Activated CD4-positive, alpha-beta T cell treated with anti-CD3 and anti-CD28 coated beads, Interleukin-2, amount 50 U/mL, for 48 hours (primary cell): Measurements from ENCODE around the gene SLCO4A1.

Experiments
- DNase-seq, 2 experiments: peaks; one replicate each; pipeline ENCODE4 v3.0.0-alpha.2; 2020

SLCO4A1 gene

DNA sequence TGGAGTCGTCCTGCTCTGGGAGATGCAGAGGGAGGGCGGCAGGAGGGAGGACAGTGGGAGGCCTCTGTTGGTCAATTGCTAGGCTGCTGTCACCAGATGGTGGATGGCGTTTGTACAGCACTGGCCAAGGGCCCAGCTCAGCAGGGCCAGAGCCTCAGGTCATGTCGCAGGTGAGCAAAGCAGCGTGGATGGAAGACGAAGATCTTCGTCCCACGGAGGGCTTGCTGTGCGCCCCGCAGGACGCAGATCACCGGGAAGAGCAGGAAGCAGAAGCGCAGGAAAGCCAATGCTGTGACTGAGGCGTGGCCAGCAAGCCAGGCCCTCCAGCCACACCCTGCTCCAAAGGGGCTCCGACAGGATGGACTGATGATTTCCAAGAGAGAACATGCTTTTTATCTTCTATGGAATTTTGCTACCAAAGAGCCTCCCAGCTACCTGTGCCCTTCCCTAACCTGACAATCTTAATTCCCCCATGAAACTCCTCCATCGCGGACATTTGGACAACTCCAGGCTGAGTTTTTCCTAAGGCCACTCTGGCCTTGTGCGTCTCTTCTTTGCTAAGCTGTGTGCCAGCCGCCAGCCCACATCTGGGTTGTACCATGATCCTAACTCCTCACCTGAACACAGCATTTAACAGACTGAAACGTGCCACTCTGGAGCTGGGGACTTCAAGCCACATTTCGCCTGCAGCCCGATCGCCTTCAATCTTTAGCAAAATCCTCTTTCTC lies 3.5 kb upstream of the SLCO4A1 start:
- DNase-seq = no peak

DNA sequence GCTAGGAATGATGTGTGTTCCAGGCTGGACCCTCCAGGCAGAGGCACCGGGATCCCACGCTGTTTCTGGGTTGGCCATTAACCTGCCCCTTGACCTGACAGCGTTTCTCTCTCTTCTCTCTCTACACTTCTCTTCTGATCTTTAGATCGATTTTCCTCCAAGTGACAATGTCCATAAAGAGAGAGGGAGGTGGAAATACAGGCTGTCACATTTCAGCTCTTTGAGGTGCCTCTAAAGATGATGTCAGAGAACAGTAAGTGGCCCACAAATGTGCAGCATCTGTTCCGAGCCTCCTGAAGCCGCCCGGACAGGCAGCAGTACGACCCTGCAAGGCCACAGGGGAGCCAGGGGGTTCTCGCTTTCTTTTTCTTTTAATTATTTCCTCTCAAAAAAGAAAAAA lies 2.5 kb upstream of the SLCO4A1 start:
- no peak for DNase-seq

DNA sequence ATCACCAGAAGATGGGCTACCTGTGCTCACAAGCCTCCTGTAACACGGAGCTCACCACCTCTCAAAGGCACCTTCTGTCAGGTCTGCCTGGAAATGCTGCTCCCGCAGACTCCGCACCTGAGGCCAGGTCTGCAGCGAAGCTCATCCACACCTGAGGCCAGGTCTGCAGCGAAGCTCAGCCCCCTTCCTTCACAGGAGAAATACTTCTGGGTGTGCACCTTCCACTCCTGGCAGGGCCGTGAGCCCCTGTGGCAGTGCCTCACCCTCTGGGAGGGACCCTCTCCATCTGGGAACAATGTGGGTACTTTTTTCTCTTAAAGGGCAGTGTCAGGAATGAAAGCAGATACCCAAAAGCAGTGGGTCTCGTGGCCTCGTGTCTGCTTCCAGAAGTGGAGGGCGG lies 1.4 kb upstream of the SLCO4A1 start:
- no peak for DNase-seq

DNA sequence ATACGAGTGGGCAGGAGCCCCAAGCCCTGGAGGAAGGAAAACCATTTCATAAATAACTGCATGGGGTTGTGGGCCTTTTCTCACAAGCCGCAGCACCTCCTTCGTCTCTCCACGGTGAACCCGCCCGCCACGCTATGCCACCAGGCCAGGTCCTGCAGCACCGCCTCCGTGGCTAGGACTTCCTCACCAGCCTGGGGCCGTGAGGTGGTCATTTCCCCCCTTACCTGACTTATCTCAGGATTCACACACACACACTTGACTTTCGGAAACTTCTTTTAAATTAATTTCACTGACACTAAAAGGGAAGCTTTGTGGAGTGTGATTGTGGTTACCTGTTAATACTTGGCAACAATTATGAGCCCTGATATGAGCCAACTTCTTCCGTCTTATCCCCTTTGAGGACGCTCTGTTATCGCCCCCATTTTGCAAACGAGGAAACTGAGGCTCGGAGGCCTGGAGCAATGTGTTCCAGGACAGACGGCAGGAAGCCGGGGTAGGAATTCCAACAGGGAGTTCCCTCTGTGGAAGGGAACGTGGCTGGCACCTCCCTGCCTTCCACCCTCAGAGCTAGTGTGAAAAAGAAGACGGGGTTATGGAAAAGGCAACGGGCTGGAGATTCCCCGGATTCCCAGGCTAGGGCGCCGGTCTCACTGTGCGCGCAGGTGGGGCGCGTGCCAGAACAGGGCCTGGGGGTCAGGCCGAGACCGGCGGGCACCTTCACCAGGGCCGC lies 817 bp upstream of the SLCO4A1 start:
- DNase-seq = no peak

DNA sequence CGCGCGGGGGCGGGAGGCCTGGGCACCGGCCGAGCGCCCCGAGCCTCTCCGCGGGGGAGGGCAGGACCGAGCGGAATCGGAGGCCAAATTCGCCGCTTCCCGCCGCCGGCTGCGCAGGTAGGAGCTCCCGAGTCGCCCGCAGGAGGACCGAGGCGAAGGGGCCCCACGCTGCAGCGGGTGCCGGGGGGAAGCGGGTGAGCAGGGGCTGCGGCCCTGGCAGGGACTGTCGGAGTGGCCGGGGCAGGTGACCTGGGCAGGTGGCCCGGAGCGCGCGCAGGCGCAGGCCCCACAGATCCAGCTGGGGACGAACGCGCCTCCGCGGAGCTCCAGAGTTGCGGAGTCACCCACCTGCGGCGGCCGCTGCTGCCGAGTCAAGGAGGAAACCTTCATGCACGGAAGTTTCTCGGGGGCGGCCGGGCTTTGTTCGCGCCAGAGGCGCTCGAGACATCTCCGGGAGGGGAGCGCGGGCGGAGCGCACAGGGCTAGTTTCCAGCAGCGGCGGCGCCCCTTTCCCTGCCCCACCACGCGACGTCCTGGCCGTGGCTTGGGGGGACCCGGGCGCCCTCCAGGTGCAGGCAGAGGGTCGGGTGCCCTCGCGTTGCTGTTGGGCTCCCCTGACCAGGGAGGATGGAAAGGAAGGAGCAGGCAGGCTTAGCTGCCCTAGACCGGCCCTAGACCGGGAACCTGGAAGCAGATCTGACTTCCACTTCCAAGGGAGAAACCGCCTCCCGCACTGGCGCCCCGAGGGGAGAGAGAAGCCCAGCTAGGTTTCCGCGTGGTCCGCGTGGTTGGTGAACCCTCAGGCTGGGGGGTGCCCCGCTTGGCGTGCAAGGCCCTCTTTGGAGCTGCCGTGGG lies 590 bp downstream of the SLCO4A1 start:
- peak; percentile 58 to 67 for DNase-seq

DNA sequence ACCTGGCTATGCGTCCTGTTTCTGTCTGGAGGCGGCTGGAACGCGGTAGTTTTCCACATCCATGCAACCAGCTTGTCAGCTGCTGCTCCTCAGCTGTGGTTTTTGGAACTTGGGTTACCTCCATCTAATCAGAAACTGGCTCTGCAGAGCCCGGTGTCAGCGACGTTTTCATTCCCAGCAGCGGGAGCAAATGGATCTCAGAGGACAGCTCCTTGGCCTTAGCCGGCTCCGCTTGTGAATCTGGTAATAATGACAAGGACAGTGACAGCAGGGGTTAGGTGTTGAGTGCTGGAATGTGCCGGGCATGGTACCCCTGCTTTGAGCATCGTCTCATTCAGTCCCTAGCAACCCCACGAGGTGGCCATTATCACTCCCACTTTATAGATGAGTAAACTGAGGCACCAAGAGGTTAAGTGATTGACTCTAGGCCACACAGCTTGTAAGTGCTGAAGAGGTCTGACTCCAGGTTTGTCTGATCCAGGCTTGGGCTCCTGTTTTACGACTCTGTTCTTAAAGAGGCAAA lies 1.3 kb downstream of the SLCO4A1 start:
- no peak for DNase-seq

DNA sequence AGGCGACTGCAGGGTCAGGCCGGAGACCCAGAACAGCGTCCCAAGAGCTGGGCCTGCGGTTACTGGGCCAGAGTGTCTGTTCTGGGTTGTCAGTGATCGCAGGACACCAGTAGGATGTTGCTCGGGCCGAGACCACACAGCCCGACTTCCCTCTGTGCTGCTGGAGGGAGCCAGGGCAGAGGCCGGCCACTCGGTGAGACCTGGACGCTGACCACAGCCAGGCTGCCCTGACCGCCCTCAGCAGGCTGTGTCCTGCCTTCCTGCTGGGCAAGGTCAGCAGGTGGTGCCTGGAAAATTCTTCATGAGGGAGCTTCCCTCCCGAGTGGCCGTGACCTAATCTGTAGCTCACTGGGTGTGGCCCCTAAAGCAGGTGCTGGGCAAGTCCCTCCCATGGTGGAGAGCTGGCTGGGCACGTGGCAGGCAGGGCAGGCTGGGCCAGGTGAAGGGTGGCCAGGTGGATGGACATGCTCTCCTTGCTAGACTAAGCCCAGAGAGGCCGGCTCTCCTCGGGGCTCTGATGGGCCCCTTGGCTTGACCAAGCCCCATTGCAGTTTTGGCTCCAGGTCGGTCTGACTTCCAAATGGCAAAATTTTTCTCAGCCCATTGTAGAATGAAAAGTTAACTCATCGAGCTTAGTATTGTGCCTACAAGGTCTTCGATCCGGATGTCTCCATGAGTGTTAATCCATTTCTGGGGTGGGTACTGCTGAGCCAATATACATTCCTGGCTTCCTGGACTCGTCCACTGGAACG lies 1.9 kb downstream of the SLCO4A1 start:
- DNase-seq = no peak

DNA sequence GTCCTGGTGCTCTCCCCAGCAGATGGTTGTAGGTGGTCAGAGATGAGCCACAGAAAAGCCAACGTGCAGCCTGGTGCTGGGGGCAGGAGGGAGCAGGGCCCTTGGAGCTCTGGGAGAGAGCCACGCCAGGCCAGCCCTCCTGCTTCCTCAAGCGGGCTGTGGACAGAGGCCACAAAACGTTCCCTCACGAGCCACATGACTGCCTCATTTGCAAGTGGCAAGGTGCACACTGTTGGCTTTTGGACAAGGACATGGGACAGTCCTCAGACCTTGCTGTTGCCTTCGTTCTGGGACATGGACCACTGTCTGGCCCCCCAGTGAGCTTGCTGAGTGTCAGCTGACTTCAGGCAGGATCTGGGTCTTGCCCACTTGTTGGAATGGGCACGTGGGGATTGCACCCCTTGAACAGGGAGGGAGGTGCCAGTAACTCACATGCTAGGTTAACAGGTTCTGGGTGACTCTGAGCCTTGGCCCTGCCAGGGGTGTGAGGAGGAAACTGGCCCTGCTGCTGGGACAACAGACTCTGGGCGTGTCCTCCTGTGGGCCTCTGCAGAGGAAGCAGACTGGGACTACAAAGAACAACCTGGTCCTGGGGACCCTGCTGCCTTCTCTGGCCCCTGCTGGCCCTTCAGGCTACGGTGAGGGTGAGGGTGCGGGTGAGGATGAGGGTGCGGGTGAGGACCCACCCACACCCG lies 2.6 kb downstream of the SLCO4A1 start:
- DNase-seq = no peak

DNA sequence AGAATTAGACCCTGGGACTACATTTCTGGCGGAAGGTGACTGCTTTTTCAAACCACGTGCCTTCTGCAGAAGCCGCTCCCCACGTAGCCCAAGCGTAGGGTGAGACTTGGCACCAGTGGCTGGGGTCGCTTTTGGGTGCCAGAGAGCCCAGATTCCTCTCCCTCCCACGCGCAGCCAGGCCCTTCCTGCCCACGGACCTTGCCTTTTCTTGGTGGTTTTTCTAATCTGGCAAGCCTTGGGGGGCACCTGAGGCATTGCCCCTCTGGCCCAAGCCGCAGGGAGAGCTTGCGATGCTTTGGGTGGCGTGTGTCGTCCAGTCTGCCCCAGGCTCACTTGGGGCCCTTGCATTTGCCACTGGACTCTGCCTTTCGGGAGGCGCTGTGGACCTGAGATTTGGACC lies 3.3 kb downstream of the SLCO4A1 start:
- no peak for DNase-seq

DNA sequence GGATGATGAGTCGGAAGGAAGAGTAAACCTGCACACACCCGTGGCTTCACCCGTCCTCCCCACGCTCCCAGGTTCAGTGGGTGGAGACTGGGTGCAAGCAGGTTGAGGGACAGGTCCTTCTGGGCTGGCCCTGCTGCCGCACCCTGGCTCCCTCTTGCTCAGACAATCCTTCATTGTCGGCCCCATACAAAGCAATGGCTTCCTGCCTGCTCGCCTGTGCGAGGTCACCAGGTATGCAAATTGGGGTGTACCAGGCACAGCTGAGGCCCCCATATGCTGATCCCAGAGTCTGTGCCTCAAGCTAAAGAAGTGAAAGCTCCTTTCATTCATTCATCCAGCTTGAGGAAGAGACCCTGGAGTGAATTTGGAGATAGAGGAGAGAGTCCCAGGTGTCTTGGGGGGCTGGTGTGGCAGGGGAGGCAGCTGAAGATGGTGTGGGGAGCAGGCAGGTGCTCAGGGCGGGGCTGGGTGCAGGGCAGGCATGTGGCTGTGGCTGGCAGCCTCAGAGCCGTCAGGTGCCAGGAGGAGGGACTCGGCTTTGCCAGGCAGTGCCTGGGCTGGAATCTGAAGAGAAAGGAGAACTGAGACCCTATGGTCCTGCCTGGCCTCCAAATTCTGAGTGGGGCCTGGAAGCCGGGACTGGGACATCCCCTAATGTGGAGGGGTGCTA lies 4.7 kb downstream of the SLCO4A1 start:
- no peak for DNase-seq

DNA sequence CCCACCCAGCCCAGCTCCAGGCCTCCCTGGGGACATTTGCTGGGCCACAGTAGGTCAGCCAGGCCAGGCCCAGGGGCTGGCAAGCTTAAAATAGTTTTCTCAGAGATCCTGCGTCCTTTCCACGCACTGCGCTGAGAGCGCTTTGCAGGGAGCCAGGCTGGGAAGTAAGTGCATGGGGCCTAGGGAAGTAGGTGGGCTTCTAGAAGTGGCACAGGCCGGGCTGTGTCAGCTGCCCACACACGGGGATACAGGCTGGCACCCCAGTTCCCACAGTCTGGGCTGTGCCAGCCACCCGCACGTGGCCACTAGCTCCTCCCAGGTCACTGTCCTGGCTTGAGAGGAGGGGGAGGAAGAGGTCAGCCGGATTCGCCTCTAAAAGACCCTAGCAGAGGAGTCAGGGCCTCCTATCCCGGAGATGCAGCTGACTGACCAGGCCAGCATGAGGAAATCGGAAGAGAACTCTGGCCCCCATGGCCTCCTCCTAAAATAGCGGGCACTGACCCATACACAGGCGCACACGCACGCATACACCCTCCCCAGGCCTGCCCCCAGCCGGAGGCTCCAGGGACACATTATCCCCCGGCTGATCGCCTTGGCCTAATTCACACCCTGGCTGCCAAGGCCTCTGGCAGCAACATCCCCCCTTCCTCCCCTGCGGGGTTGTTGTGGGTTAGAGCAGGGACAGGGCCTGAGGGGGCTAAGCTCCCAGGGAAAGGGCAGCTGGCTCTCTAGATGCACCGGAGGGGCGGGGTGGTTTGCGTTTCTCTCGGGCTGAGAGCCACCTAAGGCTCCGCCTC lies 5.4 kb downstream of the SLCO4A1 start:
- DNase-seq = no peak

DNA sequence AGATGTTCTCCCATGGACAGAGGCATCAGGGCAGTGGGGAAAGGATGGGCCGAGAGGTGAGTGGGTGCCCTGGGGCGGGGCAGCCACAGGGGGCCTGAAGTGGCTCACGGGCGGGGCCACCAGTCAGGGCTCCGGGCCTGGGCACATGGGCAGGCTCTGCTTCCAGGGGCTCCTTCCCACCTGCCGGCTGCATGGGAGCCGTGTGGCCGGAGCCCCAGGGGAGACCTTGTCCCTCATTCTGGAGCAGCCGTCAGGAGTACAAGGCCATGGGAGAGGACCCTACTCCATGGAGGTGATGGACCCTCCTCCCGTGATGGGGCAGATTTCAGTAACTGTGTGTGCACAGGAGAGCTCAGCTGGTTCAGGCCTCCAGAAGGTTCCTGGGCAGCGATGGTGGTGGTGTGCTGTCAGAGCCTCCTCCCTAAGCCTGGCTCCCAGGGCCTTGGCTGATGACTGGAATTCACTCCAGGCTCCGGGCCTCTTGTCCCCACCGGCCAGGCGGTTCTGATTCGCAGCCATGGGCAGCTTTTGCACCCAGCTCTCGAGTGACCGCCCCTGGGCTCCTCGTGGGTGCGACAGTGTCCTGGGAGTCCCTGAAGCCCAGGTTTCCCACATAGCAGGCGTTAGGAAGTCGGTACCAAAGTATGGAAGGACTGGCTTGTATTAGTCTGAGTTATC lies 6.2 kb downstream of the SLCO4A1 start:
- DNase-seq = no peak

DNA sequence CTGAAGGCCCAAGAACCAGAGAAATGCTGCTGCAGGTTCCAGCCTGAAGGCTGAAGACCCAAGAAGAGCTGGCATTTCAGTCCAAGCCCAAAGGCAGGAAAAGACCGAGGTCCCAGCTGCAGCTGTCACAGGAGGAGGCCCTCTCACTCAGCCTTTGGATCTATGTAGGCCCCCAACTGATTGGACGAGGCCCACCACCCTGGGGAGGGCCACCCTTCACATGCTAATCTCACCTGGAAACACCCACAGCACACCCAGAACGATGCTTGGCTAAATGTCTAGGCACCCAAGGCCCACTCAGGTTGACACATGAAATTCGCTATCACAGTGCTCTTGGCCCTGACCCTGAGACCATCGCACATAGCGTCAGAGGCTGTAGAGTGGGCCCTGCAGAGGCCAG lies 6.8 kb downstream of the SLCO4A1 start:
- DNase-seq = no peak

DNA sequence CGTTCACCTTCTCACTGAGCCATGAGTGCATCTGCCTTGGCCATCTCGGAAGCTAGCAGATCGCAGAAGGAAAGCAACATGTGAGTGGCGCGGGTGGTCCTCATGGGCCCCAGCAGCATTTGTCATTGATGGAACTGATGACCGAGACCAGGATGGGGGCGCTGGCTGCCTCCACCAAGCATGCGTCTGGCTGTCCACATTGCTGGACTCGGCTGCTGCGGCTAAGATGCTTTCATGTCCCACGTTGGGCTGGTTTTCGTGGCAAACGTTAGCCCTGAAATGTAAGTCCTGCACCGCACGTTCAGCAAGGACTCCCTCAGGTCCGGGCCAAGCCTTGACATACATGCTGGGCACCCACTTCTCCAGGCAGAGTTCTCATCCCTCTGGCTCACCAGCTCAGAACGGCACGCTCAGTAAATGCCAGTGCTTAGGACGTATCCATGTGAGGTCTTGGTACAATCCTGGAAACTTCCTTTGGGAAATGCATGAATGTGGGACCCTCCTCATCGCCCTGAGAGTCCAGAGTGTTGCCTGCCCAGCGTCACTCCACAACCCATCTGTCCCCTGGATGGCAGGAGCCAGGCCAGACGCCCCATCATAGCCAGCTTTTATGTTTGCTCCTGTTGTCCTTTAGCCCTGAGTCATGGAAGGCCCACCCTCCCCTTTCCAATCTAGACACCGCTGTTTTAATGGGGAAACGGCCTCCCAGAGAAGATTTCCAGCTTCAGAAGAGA lies 8.4 kb downstream of the SLCO4A1 start:
- no peak for DNase-seq

DNA sequence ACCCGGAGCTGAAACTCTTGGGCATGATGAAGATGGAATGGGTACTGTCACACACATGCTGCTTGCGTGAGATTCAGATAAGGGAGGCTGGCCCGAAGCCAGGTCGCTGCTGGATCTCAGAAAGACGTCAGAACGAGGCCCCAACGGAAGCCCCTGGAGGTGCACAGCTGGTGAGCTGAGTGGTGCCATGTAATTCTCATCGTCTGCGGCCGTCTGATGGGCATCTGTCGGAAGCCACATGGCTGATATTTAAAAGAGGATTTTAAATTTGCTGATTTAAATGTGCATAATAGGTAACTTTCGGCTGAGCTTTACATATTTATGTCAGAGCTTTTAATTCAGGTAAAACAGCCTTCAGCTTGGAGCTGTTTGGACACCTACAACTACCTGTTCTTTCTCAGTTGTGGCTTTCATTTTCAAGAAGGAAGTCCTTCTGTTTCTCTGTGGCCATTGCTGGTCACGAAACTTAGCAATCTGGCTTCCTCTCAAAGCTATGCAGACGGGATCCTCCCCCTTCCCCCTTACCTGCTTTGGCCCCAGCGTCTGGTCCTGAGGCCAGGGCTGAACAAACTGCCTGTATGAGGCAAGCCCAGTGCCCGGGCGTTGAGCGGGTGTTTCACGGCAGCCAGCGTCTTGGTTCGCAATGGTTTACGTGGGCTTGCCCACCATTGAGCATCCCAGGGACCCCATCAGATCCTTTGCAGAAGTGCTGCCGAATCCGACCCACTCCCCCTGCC lies 9.2 kb downstream of the SLCO4A1 start:
- DNase-seq = peak; percentile 73 to 80

DNA sequence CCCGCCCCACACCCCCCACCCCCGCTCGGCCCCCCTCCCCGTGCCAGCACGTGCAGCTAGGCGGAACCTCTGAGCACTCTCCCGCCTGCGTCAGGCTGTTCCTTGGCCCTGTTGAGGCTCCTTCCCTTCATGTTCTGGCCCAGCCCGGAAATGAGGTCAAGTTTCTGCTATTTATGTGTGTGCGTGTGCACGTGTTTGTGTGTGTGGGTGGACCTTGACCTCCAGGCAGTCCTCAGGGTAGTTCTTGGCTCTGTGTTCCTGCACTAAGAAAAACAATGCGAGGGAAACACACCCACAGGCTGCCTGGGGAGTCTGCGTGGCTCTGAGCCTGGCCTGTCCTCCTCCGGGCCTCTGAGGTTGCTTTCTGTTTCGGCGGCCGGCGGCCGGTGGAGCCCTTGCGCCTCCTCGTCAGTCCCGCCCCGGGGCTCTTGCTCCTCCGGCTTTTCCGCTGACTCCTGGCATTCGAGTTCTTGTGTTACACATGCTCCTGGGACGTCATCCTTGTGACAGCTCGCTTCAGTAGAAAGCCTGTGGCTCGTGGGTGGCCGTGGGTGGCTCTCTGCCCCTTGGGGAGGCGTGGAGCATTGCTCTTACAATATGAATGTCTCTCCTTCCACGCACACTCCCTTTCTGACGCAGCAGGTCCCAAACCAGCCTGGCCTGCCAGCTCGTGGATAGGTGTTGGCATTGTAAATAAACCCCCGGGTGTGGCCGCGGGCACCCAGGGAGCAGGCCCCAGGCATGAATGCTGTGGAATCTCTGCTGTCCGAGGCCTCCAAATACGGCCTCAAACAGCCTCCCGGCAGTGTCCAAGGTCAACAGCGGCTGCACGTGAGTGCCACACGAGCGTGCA lies 10.0 kb downstream of the SLCO4A1 start:
- peak; percentile 51 to 65 for DNase-seq

DNA sequence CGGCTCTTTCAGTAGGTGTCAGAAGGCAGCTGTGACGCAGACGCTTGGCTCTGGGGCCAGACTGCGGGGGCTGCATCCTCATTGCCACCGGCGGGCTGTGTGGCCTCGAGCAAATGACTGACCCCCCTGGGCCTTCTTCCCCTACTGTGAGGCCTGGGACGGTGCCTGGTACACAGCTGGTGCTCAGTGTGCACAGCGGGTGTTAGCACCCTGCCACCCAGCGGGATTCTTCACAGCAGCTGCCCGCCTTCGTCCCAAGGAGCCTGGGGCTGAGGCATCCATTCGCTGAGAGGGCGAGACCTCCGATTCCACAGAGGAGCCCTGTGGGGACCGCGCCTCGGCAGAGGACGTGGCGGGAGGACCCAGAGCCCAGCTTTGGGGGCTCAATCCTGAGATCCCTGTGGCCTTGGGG lies 10.6 kb downstream of the SLCO4A1 start:
- DNase-seq = no peak

DNA sequence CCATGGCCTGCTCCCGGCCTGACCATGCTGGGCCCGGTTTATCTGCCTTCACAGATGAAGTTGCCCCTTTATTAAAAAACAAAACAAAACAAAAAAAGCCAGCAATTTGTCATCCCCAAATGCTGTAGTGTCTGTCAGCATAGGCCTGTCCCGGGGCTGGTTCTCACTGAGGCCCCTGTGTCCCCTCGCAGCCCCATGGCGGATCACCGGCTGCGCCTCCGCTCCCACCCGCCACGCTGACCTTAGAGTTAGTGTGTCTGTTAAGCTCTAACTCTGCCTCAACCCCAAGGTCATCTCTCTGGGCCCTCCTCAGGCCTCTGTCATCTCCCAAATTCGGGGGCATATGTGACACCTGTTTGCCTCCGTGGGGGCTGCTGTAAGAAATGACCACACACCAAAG lies 11.1 kb downstream of the SLCO4A1 start:
- no peak for DNase-seq
